Stomach smooth muscle (tissue), 2 donors: ENCODE measurements around the gene SCN3A.

Experiments
- H3K27ac ChIP-seq: one replicate; pipeline ENCODE4 v1.7.0; 2013; ENCODE audit warnings: mild to moderate bottlenecking, low read length, inconsistent platforms
- H3K27me3 ChIP-seq, 2 donors: one replicate each; pipeline ENCODE4 v1.7.0; 2013; ENCODE audit warnings: low read length in 2 of 2; ENCODE audit not compliant: insufficient read depth in 2 of 2, control insufficient read depth in 1 of 2
- H3K36me3 ChIP-seq, 2 donors: one replicate each; pipeline ENCODE4 v1.7.0; 2013; ENCODE audit warnings: low read length in 2 of 2; ENCODE audit not compliant: control insufficient read depth in 2 of 2, insufficient read depth in 2 of 2
- H3K4me1 ChIP-seq: one replicate; pipeline ENCODE4 v1.7.0; 2013; ENCODE audit warnings: low read length; ENCODE audit not compliant: control insufficient read depth, insufficient read depth
- H3K4me3 ChIP-seq, 2 donors: one replicate each; pipeline ENCODE4 v1.7.0; 2013; ENCODE audit warnings: low read length in 2 of 2
- H3K9ac ChIP-seq, 2 donors: one replicate each; pipeline ENCODE4 v1.7.0; 2013; ENCODE audit warnings: low read length in 2 of 2, mild to moderate bottlenecking in 1 of 2
- H3K9me3 ChIP-seq, 2 donors: one replicate each; pipeline ENCODE4 v1.7.0; 2013; ENCODE audit warnings: low read length in 2 of 2; ENCODE audit not compliant: control insufficient read depth in 2 of 2
- donor health status: healthy.
- donor health status: Pancreatic carcinoma.

Gene SCN3A

DNA sequence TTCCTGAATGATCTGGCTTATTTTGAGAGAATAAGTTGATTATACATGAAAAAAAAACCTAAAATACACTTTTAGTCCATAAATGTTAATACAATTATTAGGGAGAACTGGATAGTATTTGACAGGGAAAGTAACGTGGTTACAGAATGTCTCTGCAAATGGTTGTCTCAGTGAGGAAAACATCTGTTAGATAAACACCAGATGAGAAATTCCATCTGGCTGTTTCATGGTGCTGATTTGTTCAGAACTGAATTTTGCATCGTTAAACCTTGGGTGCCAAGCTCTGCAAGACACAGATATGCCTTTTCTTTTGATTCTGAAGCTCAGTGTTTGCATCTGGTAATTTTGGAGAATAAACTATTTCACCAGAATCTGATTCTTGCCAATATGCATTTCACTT, 90.4 kb downstream of the SCN3A start:
- Histone ChIP-seq H3K36me3 (no peaks in the 10 kb centered on the region), H3K4me3 (no peak overlapping the region), H3K9ac (no peak overlapping the region), H3K9me3 (no peaks in the 10 kb centered on the region), H3K27me3 (no peaks in the 10 kb centered on the region), H3K4me1 (no peaks in the 10 kb centered on the region), H3K27ac (no peak overlapping the region)

DNA sequence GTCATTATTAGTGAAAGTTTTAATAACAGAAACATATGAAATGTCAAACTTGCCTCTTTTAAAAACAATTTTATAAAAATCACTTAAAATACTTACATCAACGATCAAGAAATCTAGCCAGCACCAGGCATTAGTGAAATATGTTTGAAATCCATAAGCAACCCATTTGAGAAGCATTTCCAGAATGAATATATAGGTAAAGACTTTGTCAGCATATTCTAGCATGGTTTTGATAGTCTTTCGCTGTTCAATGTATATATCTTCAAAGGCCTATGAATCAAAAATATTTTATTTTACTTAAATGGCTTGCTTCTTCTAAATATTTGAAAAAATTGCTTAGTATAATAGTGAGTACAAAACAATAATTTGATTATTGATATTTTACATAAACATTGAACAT, 91.1 kb downstream of the SCN3A start:
- Histone ChIP-seq H3K36me3 (no peaks in the 10 kb centered on the region), H3K4me1 (no peaks in the 10 kb centered on the region), H3K27me3 (no peaks in the 10 kb centered on the region), H3K9ac (no peak overlapping the region), H3K4me3 (no peak overlapping the region), H3K9me3 (no peaks in the 10 kb centered on the region), H3K27ac (no peak overlapping the region)

DNA sequence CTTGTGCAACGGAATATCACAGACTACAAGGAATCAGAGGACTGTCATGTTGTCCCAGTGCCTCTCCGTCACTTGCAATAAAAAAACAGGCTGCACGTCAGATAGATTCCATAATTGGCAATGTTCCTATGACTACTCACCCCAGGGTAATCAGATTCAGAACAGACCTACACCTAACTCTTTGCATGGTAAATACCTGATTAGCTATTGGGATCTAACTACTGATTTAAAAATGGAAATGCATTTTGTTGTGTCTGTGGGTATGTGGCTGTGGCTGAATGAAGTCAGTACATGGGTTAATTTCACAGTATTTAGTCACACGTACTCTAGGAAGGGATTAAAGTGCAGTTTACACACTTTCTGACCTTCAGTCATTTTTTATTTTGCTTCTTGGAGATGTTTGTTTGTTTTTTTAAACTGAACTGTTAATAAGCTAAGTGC, 91.7 kb downstream of the SCN3A start:
- H3K9me3 ChIP-seq, result no peaks in the 10 kb centered on the region
- H3K27ac ChIP-seq, result no peak overlapping the region
- H3K4me1 ChIP-seq, result no peaks in the 10 kb centered on the region
- H3K9ac ChIP-seq, result no peak overlapping the region
- no peaks in the 10 kb centered on the region for H3K36me3 ChIP-seq
- H3K27me3 ChIP-seq, result no peaks in the 10 kb centered on the region
- no peak overlapping the region for H3K4me3 ChIP-seq

DNA sequence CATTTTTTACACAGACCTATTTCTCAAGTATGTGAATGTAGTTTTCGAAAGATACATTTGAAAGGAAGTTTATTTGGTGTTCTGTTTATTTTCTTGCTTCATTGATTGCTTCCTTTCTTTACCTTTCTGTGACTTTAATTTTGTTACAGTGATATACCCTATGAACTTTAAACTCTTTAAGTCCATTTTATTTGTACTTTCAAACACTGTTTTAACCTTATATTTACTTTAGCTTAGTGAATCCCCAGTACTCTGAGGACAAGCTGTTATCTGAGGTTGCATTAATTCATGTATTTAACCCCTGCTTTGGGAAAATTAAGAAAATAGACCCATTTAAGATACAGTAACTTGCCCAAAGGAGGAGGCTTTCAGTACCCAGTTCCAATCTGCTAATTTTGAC, 93.5 kb downstream of the SCN3A start:
- no peak overlapping the region for H3K4me3 ChIP-seq

DNA sequence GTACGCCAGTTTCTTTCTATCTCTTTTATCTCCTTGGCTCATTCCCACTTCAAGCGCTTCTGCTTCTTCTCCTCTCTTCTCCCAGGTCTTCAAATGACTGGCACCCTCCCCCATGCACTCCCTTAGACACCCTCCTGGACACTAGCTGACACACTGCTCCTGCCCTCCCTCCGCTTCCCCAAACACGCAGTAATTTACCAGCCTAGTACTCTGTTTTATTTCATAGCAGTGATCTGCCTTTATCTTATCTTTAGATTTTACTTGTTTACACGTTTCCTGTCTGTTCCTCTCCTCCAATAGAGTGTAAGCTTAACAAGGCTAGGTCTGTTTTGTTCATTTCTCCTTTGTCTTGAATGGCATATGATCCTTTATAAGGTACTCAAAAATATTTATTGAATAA, 93.9 kb downstream of the SCN3A start:
- Histone ChIP-seq H3K9me3 (no peaks in the 10 kb centered on the region), H3K27ac (no peak overlapping the region), H3K36me3 (no peaks in the 10 kb centered on the region), H3K4me1 (no peaks in the 10 kb centered on the region), H3K4me3 (no peak overlapping the region), H3K9ac (no peak overlapping the region), H3K27me3 (no peaks in the 10 kb centered on the region)

More for the DNA sequence above, 93.5 kb downstream of the SCN3A start:
- Histone ChIP-seq H3K4me1 (no peaks in the 10 kb centered on the region), H3K36me3 (no peaks in the 10 kb centered on the region), H3K9me3 (no peaks in the 10 kb centered on the region), H3K9ac (no peak overlapping the region), H3K27me3 (no peaks in the 10 kb centered on the region), H3K27ac (no peak overlapping the region)

DNA sequence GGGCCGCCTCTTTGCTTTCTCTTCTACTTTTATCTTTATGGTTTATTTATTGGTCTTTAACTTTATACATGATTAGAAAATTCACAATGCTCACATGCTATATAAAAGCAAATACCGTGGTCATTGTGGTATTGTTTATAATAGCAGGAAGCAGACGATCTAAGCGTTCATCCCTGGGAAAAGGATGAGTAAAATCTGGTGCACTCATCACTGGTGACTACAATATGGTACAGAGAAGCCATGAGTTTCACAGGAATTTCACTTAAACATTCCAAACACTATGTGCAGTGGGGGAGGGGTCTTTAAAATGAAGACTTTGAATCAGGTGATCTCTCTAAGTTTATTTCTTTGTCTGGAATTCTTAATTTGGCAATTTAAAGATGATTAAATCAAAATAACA, 97.9 kb downstream of the SCN3A start:
- H3K36me3 ChIP-seq, result no peaks in the 10 kb centered on the region
- no peak overlapping the region for H3K4me3 ChIP-seq
- no peaks in the 10 kb centered on the region for H3K27me3 ChIP-seq
- H3K27ac ChIP-seq, result no peak overlapping the region
- no peaks in the 10 kb centered on the region for H3K4me1 ChIP-seq
- H3K9ac ChIP-seq, result no peak overlapping the region
- no peaks in the 10 kb centered on the region for H3K9me3 ChIP-seq

DNA sequence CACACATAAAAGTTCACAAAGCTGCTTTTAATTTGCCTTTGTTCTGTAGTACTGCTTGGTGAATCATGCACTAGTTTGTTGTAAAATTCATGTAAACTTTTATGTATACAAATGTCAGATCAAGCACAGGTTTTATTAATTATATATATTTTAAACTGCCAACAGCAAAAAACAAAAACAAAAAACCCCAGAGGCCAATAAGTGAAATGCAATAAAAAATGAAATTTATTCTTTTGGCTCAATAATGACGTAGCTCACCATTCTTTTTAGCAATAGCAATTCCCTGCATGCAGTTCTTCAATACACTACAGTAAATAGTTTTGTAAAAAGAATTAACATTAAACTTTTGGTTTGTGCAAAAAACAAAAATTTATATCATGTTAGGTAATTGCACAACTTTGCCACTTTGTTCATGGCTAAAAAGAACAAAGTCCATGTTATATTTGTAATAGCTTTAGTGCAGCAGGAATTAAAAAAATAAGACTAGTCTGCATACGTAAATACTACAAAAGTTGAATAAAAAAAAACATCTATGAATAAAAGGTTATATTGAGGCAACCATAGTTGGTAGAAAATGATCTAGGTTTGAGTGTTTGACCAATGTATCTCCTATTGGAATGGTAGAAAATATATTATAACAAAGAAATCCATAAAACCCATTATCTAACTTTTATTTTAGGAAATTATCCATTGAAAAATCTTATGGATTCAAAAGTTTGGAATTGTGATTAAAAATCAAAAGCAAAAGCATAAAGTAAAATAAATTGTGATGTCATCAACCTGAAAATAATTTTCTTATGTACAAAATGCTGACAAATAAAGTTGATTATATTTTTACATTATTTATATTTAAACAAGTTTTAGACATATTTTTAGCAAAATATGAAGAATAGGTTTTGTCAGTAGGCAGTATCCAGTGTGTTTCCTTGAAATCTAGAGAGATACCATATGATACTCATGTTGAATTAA, 115.6 kb downstream of the SCN3A start:
- Histone ChIP-seq H3K36me3 (no peaks in the 10 kb centered on the region), H3K9me3 (no peaks in the 10 kb centered on the region), H3K27me3 (no peaks in the 10 kb centered on the region), H3K4me1 (no peaks in the 10 kb centered on the region), H3K9ac (no peak overlapping the region), H3K4me3 (no peak overlapping the region), H3K27ac (no peak overlapping the region)

DNA sequence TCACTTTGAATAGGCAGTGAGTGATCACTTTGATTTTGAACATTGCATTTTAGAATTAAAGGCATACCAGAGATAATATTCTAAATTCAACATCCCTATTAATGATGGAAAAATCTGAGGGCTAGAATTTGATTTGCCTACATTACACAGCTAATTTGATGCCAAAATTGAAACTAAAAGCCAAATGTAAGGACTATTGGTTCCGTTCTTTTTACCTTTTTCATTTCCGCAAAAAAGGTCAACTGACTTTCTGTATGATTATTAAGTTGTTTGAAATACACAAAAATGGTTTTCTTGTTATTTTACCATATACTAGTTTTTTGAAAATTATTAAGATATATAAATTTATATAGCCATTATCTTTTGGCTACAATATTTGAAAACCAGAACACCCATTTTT, 117.5 kb downstream of the SCN3A start:
- H3K9ac ChIP-seq, result no peak overlapping the region
- H3K36me3 ChIP-seq, result no peaks in the 10 kb centered on the region
- H3K27ac ChIP-seq, result no peak overlapping the region
- H3K9me3 ChIP-seq, result no peaks in the 10 kb centered on the region
- no peak overlapping the region for H3K4me3 ChIP-seq
- H3K4me1 ChIP-seq, result no peaks in the 10 kb centered on the region
- no peaks in the 10 kb centered on the region for H3K27me3 ChIP-seq

DNA sequence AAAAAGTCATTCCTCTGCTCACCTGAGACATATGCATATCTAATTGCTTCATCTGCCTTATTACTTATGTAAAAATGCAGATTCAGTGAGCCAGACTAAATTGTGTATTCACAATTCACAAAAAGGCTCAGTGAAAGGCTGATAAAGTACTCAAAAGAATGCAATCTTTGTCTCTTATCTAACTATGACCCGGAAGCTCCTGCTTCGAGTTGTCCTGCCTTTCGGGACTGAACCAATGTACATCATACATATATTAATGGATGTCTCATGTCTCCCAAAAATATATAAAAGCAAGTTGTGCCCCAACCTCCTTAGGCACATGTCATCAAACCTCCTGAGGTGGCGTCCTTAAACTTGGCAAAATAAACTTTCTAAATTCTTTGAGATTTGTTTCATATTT, 120.5 kb downstream of the SCN3A start:
- Histone ChIP-seq H3K4me3 (no peak overlapping the region), H3K4me1 (no peaks in the 10 kb centered on the region), H3K9me3 (no peaks in the 10 kb centered on the region), H3K36me3 (no peaks in the 10 kb centered on the region), H3K27me3 (no peaks in the 10 kb centered on the region), H3K27ac (no peak overlapping the region), H3K9ac (no peak overlapping the region)

DNA sequence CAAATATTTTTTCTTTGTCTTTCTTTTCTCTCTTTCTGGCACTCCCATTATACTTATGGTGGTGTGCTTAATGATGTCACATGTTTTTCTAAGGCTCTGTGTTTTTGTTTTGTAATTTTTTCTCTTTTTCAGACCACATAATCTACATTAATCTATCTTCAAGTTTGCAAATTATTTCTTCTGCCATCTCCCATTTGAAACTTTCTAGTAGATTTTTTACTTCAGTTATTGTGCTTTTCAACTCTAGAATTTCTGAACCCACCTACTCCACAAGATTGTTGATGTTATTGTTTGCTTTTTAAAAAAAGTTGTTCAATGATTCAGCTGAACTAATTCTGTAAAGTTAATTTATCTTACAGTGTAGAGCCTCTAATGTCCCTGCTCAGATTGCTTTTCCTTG, 121.4 kb downstream of the SCN3A start:
- H3K27me3 ChIP-seq, result no peaks in the 10 kb centered on the region
- no peak overlapping the region for H3K9ac ChIP-seq
- H3K4me1 ChIP-seq, result no peaks in the 10 kb centered on the region
- no peaks in the 10 kb centered on the region for H3K9me3 ChIP-seq
- no peak overlapping the region for H3K4me3 ChIP-seq
- H3K36me3 ChIP-seq, result no peaks in the 10 kb centered on the region
- no peak overlapping the region for H3K27ac ChIP-seq

DNA sequence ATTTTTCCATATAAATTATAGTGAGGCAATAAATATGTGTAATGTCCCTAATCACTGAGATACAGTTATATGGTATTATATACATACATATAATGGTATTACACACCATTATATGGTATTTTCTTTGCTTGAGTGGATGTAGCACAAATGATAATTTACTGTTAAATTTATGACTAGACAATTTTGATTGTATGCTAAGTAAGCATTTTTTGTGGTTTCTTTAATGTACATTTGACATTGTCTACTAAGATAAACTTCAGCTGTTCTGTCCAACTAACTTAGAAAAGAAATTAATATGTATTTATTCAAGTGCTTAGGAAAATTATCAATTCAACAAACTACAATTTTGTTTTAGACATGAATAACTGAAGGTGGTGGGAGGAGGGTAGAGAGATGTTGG, 122.6 kb downstream of the SCN3A start:
- no peaks in the 10 kb centered on the region for H3K4me1 ChIP-seq
- H3K27ac ChIP-seq, result no peak overlapping the region
- H3K4me3 ChIP-seq, result no peak overlapping the region
- no peaks in the 10 kb centered on the region for H3K9me3 ChIP-seq
- H3K36me3 ChIP-seq, result no peaks in the 10 kb centered on the region
- H3K9ac ChIP-seq, result no peak overlapping the region
- H3K27me3 ChIP-seq, result no peaks in the 10 kb centered on the region
